ENCODE results near the gene IMPDH1. TPM values are rescaled to one million over a fixed set of nuclear protein-coding genes. Genes with fewer than 3 reads are reported as not detected.

IMPDH1 gene
- total and polyA plus RNA-seq, 4 donors = 2.4 to 11.1 (median 5.2) TPM

GRCh38 chr7:128431754-128432153 lies 22.0 kb upstream of the IMPDH1 start (continued):
- TF ChIP-seq REST (IDR thresholded peaks at IDR 0.05) = no peak

GRCh38 chr7:128431221-128431620 lies 21.4 kb upstream of the IMPDH1 start:
- Histone ChIP-seq H3K36me3 (ENCODE audit: control insufficient read depth in 4 of 4, insufficient read depth in 3 of 4, low read depth in 1 of 4, low read length in 3 of 4) (no peaks in the 10 kb centered on the region), H3K4me1 (ENCODE audit: control insufficient read depth in 4 of 4, insufficient read depth in 4 of 4, low read length in 3 of 4) (no peaks in the 10 kb centered on the region), H3K4me3 (ENCODE audit: low read depth in 1 of 3, low read length in 3 of 3) (no peak overlapping the region), H3K9ac (ENCODE audit: low read depth in 1 of 2, low read length in 2 of 2) (no peak overlapping the region), H3K27ac (ENCODE audit: low read depth in 1 of 2, low read length in 2 of 2) (no peak overlapping the region), H3K27me3 (ENCODE audit: control insufficient read depth in 4 of 4, insufficient read depth in 4 of 4, low read length in 3 of 4) (no peaks in the 10 kb centered on the region), H3K9me3 (ENCODE audit: control insufficient read depth in 4 of 4, low read length in 3 of 4) (no peaks in the 10 kb centered on the region)
- no peak for DNase-seq (ENCODE audit: low spot score)
- TF ChIP-seq GABPA (IDR thresholded peaks at IDR 0.05 in 1 of 2, conservative IDR thresholded peaks at IDR 0.05 in 1 of 2) (no peak), HNF4A (conservative IDR thresholded peaks at IDR 0.05) (no peak), ATF3 (IDR thresholded peaks at IDR 0.05) (no peak), FOXA1 (IDR thresholded peaks at IDR 0.05) (no peak), SP1 (IDR thresholded peaks at IDR 0.05) (no peak), JUND (IDR thresholded peaks at IDR 0.05) (no peak), RAD21 (IDR thresholded peaks at IDR 0.05) (no peak), CTCF (IDR thresholded peaks at IDR 0.05; ENCODE audit: low read depth, low read length, missing input control) (no peak), FOXA2 (IDR thresholded peaks at IDR 0.05) (no peak), EGR1 (IDR thresholded peaks at IDR 0.05; ENCODE audit: low read depth in 2 of 2) (no peak), NR2F2 (IDR thresholded peaks at IDR 0.05) (no peak), YY1 (IDR thresholded peaks at IDR 0.05) (no peak), MAX (IDR thresholded peaks at IDR 0.05) (no peak)
- 71% methylated on average over 6 of the region's 6 CpGs for WGBS

- Histone ChIP-seq H3K27ac (ENCODE audit: low read depth in 1 of 2, low read length in 2 of 2) (no peak overlapping the region), H3K4me1 (ENCODE audit: control insufficient read depth in 4 of 4, insufficient read depth in 4 of 4, low read length in 3 of 4) (no peaks in the 10 kb centered on the region), H3K36me3 (ENCODE audit: control insufficient read depth in 4 of 4, insufficient read depth in 3 of 4, low read depth in 1 of 4, low read length in 3 of 4) (no peaks in the 10 kb centered on the region), H3K27me3 (ENCODE audit: control insufficient read depth in 4 of 4, insufficient read depth in 4 of 4, low read length in 3 of 4) (no peaks in the 10 kb centered on the region), H3K4me3 (ENCODE audit: low read depth in 1 of 3, low read length in 3 of 3) (no peak overlapping the region), H3K9ac (ENCODE audit: low read depth in 1 of 2, low read length in 2 of 2) (no peak overlapping the region), H3K9me3 (ENCODE audit: control insufficient read depth in 4 of 4, low read length in 3 of 4) (no peaks in the 10 kb centered on the region)
- WGBS = 75% methylated on average over 3 of the region's 3 CpGs
- no peak for DNase-seq (ENCODE audit: low spot score)
- peak; percentile 5 for TF ChIP-seq CTCF (IDR thresholded peaks at IDR 0.05; ENCODE audit: low read depth, low read length, missing input control)
- no peak for TF ChIP-seq REST (IDR thresholded peaks at IDR 0.05)
Measured at GRCh38 chr7:128430207-128430606, 20.4 kb upstream of the IMPDH1 start.
